Erythroblast (primary cell): ENCODE results near the gene MYOCOS.
"Not testable (repeated sequence)": the region's sequence is repeated elsewhere in the genome, so short reads cannot be mapped to it uniquely, and the experiment has no call there.

Experiments
- DNase-seq, 2 experiments: peaks; one replicate each; lab custom pipeline; 2025; lab: John Stamatoyannopoulos, UW
- GATA1 ChIP-seq: IDR thresholded peaks from 2 replicates; pipeline ENCODE4 v1.6.1; 2011; ENCODE audit warnings: low read depth, mild to moderate bottlenecking, control low read depth, low read length, moderate library complexity
- POLR2A ChIP-seq: IDR thresholded peaks from 2 replicates; pipeline ENCODE4 v1.6.1; 2011; ENCODE audit warnings: mild to moderate bottlenecking, low read length

MYOCOS gene

GRCh38 chr1:171641076-171641864 is 19.2 kb downstream of the MYOCOS start:
- TF ChIP-seq GATA1 (no peak), POLR2A (no peak)
- DNase-seq, result no peak

- DNase-seq, result no peak
- TF ChIP-seq POLR2A (no peak), GATA1 (no peak)
Measured at GRCh38 chr1:171642197-171642596, 20.2 kb downstream of the MYOCOS start.

GRCh38 chr1:171643156-171643555 is 21.1 kb downstream of the MYOCOS start:
- TF ChIP-seq POLR2A (no peak), GATA1 (no peak)
- DNase-seq, result no peak

- TF ChIP-seq GATA1 (no peak), POLR2A (no peak)
- DNase-seq, result peak; percentile 81 to 82
Measured at GRCh38 chr1:171644805-171645483, 22.9 kb downstream of the MYOCOS start.

GRCh38 chr1:171645553-171646248 is 23.7 kb downstream of the MYOCOS start:
- no peak for DNase-seq
- TF ChIP-seq GATA1 (no peak), POLR2A (no peak)

- TF ChIP-seq GATA1, result no peak
- TF ChIP-seq POLR2A, result no peak
- no peak for DNase-seq
Measured at GRCh38 chr1:171646249-171646560, 24.2 kb downstream of the MYOCOS start.

- TF ChIP-seq GATA1 (no peak), POLR2A (no peak)
- DNase-seq, result no peak
Measured at GRCh38 chr1:171652234-171652822, 30.3 kb downstream of the MYOCOS start, which contains the start of gene MYOC. Gene MYOC (minus strand): TSS chr1:171652688. CDS start chr1:171652611, 77 bp downstream.

- no peak for DNase-seq
- TF ChIP-seq GATA1, result no peak
- TF ChIP-seq POLR2A, result no peak
Measured at GRCh38 chr1:171653796-171654195, 31.8 kb downstream of the MYOCOS start.

- no peak for TF ChIP-seq GATA1
- no peak for TF ChIP-seq POLR2A
- DNase-seq, result no peak
Measured at GRCh38 chr1:171654201-171654941, 32.3 kb downstream of the MYOCOS start.

- peak; percentile 74 to 81 for DNase-seq
- TF ChIP-seq POLR2A, result no peak
- no peak for TF ChIP-seq GATA1
Measured at GRCh38 chr1:171654942-171655745, 33.1 kb downstream of the MYOCOS start.

- no peak for TF ChIP-seq GATA1
- no peak for TF ChIP-seq POLR2A
- no peak for DNase-seq
Measured at GRCh38 chr1:171655746-171656116, 33.7 kb downstream of the MYOCOS start.

GRCh38 chr1:171656206-171656605 is 34.2 kb downstream of the MYOCOS start:
- DNase-seq, result not testable (repeated sequence)

- TF ChIP-seq GATA1, result no peak
- no peak for TF ChIP-seq POLR2A
- no peak for DNase-seq
Measured at GRCh38 chr1:171661076-171661650, 39.1 kb downstream of the MYOCOS start.
